GM19324 (cell line): ENCODE measurements around the gene KRT1.

Source experiments
- ATAC-seq: cut with Tn5 transposase; IDR thresholded peaks from one replicate; pipeline ENCODE4 v1.9.1; 2021; ENCODE audit warnings: mild to moderate bottlenecking, moderate library complexity; ENCODE audit not compliant: unreplicated experiment, low FRiP score

The KRT1 gene

DNA sequence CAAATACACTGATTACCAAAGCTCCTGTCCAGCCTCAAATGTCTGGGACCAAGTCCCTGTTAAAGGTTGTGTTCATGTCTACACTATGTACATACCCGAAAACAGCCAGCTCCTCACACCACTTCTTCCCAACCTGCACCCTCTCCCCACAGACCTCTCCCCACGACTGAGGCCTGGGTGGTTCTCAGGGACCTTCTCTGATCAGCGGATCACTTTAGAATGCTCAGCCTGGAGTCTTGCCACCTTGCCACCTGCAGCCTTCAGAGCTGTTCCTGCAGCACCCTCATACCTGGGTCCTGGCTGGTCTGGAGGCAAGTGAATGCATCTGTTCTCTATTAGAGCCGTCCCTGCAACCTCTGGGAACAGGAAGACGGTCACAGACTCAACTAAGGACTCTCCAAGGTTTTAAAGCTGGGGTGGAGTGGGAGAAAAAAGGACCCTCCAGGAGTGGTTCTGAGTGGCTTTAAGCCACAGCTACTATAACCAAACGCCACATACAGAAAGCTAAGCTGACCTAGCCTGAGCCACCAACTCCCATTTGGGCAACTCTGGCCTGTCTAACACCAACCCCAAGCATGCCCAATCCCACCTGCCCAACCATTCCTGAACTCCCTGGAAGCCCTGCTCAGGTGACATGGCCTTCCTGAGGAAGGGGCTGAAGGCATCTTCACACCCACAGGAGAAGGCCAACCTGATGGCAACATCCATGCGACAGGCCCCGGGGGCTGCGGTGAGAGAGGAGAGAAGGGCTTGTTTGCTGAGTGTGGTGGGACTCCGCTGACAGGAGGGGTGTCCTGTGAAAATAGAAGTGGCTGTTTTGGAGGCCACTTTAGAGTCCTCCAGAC is 36.8 kb downstream of the KRT1 start:
- ATAC-seq: no peak

DNA sequence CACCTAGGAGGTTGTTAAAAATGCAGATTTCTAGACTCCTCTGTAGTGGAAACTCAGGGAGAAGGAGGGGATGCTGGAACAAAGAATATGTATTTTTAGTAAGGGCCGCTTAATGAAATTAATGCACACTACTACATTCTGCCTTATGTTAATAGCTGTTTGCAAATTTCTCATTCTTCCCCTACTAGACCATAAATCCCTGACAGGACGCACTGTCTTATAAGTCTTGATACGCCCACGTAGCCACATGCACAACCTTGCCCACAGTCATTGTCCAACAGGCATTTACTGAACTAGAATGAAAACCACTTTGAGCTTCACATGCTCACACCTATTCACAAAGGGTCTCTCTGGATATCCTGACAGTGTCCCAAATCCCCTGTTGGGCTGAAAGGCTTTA is 38.7 kb downstream of the KRT1 start:
- no peak for ATAC-seq

DNA sequence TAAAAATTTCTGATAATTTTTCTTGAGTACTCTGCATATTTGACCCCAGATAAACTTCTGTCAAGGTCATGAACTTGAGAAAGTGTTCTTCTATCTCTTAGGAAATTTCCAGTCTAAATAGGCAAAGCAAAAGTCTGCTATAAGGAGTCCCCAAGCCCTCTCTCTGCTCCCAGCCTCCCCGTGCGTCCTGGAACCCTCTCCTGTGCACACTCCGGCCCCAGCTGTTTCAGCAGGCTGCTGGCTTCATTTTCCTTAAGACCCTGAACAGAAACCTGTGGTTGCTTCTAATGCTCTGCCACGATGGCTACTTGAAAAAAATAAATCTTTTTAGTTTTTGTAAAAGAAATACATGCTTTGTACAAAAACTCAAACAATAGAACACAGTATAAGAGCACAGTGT is 42.9 kb downstream of the KRT1 start:
- ATAC-seq: no peak

DNA sequence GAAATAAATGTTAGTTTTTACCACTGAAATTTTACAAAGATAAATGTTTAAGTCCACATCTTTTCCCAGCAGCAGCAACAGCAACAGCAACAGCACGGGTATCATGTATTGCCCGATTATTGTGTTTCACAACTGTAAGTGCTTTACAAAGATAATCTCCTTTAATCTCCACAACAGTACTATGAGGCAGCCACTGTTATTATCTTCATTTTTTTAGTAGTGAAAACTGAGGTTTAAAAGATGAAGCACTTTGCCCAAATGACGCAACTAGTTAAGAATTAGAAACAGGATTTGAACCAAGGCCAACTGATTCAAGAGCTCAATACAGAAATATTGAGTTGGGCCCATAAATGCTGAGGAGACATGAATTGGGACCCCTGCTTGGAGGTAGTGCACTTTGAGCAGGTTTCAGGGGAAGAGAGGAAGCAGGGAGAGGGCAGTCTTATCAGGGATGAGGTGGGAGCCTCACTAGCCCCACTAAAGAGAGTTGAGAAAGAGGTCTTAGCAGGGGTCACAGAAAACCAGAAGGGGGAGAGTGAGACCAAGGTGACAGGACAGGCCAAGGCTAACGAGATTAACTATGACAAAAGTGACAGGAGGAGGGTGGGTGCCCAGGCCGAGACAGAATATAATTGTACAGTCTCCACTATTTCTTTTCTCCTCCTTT is 43.5 kb downstream of the KRT1 start:
- ATAC-seq: no peak

DNA sequence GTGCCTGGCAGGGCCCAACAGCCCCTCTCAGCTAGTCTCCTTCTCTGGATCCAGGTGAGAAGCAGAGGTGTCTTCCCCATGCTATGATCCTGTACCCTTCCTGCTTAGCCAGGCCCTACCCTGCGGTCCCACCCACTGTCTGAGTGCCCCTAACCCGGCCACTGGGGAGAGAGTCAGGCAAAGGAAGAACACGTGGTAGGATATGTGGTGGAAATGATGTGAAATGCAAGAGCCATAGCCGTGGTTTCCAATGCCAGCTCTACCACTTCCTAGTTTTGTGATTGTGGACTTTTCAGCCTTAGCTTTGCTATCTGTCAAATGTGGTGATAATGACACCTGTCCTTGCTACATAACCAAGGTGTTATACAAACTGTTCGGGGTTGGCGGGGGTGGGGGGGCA is 44.0 kb downstream of the KRT1 start:
- ATAC-seq: no peak

DNA sequence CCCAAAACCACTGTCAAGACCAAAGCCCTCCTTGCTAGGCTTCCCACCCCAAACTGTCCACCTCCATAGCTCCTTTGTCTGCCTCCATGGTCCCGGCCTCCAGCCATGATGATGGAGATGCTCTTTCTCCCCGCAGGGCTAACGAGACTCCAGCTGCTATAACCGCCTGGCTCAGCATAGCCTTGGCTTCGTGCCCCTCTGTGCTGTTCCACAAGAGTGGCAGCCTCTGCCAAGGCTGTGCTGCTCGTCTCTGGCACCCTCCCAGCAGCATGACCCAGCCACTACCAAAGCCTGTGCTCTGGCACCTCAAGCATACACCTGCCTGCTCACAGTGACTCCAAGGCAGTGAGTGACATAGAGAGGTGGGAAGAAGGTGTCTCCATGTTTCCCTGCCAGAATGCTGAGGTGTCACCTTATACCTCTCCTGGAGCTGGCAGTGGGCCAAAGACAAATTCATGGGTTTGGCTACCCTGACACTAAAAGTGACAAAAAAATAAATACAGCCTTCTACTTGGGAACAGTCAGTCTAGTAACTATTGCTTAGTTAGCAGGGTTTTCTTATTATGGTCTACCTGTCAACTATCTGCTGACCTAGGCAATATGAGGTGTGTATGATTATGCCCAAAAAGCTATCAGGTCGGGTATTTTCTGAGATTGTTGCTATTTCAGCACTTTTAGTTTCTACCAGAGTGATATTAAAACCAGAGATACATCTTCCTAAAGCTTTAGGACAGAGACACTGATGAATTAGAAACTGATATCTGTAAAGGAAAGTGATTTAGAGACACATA is 45.7 kb downstream of the KRT1 start:
- no peak for ATAC-seq

DNA sequence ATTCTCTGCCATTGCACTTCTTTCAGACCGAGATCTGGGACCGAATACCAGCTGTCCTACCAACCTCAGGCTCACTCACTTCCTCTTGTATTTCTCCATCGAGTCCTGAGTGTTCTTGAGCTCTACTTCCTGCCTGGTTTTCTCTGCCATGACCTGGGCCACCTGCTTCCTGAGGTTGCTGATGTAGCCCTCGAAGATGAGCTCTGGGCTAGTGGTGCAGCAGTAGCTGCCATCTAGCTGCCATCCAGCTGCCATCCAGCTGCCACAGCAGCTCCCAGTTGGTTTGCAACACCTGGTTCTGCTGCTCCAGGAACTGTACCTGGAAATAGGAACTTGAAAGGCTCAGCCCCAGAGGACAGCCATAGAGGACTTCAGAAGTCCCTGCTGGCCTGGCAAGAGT is 46.8 kb downstream of the KRT1 start:
- no peak for ATAC-seq

DNA sequence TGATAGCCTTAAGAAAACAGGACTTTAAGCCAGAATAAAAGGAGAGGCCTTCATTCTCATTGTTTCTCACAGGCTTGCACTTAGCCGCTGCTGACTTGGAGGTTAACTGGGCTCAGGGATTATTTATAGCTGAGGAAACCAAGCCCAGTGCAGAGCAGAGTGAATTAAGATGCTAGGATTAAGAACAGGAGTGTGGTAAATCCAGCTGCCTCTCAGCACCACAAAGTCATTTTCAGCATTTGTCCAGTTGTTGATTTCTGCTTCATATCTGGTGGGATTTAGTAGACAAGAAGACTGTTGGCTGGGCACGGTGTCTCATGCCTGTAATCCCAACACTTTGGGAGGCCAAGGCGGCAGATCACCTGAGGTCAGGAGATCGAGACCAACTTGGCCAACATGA is 47.6 kb downstream of the KRT1 start:
- no peak for ATAC-seq

DNA sequence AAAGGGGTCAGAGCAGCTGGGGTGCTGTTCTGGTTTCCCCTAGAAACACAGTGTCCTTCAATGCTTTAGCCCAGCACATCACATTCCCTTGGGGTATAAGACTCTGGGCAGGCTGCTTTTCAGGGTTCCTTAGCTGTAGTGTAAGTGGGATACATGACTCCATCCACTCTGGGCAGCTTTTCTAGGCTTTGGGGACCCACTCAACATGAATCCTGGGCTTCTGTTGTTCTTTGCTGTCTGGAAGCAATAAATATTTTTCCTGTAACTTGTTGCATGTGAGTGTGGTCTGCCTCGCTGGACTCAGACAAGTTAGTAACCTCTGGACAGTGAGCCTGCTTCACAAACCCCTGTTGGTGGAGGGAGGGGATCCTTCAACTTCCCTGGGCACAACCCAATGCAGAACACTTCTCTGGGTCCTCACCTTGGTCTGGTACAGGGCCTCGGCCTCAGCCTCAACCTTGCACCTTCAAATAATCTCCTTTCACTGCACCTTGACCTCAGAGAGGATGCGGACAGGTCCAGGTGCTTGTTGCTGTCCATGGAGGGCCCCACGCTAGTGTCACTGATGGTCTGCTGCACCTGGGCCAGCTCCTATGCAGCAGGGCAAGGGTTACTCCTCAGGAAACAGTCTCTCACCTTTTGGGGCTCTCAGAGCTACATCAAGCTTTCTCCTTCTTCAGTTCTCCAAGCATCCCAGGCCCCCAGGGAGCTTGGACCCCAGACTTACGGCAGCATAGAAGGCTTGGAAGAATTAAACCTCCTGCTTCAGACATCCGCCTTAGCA is 48.3 kb downstream of the KRT1 start:
- no peak for ATAC-seq

DNA sequence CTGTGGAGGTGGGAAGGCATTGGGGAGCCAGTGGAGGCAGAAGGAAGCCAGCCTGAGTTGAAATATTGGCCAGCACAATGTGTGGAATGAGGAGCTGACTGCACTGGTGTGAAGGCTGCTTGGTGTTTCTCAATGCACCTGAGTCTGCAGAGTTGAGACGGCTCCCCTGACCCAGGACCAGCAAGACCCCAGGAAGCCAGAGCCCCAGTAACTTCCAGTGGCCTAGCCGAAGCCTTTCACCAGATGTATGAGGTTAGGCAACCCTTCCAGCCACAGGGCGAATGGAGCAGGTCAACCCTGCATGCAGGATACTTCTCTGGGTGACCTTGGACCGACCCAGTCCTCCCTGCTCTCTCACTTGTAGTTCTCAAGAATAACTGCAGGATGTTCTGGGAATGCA is 48.9 kb downstream of the KRT1 start:
- ATAC-seq: no peak

DNA sequence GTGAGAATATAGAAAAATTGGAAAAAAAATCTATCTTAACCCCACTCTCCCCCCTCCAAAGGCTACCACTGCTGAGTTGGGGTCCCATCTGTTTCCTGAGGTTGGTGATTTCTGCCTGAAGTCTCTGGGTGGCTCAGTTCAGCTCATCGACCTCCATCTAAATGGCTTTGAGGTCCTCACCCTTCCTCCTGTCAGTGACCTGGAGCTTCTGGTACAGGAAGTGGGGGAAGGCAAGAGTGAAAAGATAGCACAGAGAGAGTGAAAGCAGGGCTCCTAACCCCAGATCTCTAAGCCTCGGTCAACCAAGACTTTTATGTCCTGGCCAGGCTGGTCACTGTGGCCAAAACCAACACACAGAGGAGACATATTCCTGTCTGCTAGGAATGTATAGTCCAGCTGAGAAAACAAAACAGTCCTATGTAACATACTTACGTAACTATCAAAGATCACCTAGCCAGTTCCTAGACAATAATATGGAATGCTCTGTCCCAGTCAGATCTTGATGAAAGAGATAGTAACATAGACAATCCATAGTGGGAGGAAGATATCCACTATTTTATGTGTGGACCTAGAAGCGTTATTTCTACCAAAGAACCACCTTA is 49.5 kb downstream of the KRT1 start:
- no peak for ATAC-seq

DNA sequence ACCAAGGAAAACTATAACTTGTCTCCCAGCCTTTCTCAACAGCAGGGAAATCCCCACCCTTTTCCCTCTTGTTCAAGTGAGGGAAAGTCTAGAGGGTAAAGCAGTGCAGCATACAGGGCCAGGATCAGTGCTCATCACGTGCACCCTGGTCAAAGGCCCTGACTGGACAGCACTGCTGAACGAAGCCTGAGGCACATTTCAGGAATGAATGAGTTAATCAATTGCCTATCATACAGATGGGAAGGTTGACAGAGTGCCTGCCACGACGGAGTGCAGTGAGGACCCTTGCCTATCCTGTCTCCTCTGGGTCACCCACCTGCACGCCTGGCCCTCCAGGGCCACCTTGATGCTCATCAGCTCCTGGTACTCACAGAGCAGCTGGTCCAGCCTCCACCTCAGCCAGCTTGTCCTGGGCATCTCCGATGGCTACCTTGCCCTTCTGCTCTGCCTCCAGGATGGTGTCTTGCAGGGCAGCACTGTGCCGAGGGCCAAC is 50.2 kb downstream of the KRT1 start:
- ATAC-seq: no peak

DNA sequence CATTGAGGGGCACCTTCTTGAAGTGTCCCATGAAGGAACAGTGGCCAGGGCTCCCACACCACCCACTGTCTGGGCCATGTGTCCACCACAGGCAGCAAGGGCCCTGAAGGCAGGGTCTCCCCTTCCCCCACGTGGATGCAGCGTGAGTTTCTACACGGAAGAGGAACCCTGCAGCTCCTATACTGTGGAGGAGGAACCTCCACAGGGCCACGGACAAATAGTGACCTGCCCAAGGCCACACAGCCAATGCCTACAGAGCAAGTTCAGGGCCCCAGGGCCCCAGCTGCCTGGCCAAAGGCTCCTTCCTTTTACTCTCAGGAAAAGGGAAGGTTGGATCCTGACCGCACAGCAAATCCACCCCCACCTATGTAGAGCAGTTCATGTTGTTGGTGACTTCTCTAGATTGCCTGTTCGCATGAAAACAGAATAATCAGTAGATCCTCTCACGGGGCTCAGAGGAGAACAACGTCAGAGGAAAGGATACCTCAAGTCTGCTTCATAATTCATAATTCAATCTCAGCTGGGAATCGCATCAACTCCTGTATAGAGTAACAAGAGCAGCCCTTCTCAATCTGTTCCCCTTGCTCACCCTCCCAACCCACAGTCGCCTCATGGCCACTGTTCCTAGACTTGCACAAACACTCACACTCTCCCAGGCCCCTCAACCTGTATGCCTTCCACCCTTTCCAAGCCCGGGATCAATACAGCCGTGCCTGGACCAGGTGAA is 50.8 kb downstream of the KRT1 start:
- no peak for ATAC-seq

DNA sequence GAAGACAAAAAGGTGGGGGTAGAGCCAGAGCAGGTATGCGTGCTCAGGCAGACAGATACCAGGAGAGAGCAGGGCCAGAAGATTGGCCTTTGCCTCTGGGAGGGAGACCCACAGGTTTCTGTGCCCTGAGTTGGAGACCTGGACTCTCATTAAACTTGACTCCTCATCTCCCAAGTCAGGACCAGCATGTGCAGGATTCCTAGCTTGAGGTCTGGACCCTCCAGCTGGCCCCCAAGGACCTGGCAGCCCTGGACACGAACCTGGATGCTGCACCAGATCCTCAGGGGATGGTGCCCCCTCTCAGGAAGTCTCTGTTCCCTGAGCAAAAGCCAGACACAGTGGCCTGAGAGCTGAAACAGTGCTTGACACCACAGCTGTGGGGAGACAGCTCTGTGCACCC is 51.4 kb downstream of the KRT1 start:
- no peak for ATAC-seq

DNA sequence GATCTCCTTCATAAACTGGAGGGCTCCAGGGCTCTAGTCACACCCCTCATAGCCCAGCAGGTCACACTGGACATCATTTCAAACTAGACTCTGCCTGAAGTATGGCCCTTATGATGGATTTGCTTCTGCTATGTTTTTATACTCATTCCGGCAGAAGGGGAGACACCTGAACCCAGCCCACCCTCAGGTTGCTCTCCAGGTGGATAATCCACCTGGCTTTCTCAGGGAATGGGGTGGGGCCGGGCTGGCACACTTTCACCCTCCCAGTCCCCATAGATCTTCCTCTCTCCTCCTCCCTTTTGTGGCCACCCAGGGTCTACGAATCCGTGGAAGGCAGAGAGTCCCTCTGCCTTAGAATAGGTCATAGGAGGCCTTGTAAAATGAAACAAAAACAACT is 52.1 kb downstream of the KRT1 start:
- ATAC-seq: no peak

DNA sequence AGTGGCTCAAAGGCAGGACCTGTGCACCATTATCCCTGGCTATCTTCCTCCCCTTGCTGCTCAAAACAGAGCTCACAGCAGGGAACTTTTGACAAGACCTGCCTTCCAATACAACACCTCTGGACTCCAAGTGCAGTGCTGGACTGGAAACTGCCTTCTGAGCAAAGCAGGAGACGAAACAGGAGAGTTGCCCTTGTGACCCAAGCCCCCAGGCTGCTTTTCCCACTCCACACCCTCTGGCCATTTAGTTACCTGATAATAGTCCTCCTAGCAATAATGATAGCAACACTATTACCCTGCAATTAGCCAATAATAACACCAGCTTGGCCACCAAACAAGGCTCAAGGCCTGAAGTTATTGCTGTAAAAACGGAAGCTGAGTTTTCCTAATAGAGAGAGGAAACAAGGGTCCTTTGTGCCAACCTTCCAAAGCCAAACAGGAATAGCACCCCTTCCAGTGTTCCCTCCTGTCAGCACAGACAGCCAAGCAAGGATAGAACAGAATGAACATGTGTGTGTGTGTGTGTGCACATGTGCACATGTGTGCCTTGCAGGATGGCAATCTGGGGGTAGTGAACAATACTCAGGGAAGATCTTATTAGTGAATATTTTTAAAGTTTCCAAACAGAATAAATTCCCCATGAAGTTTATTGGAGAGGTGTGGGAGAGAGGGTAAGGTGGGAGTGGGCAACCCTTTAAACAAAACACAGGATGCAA is 52.7 kb downstream of the KRT1 start:
- no peak for ATAC-seq
